GM12878 (cell line): ENCODE data around the gene SNRNP27. TPM values are rescaled to one million over a fixed set of nuclear protein-coding genes. Genes with fewer than 3 reads are reported as not detected.

Experiments
- ATAC-seq: fragments of 200-7000 bp; cut with Tn5 transposase; 3 replicates; pipeline ENCODE4 v1.9.1; 2020; ENCODE audit warnings: mild to moderate bottlenecking, moderate library complexity
- BruUV-seq: library from RNA; stranded (reverse); fragments of 400-500 nt; replicated peaks from 2 replicates; lab custom pipeline; 2021; lab: Mats Ljungman, UMichigan
- CTCF ChIA-PET: fragments of 300-600 bp; sonication (Branson Sonifier 250); formaldehyde crosslinking; extraction: SDS; loops from one replicate; lab custom pipeline; 2021; ENCODE audit warnings: inconsistent platforms; lab: Yijun Ruan, JAX
- POLR2A ChIA-PET: fragments of 350-600 bp; formaldehyde crosslinking; extraction: SDS; loops from one replicate; lab custom pipeline; 2021; ENCODE audit warnings: inconsistent platforms; lab: Charles Lee
- RAD21 ChIA-PET: fragments of 300-600 bp; sonication (Branson Sonifier 250); formaldehyde crosslinking; loops from one replicate; lab custom pipeline; 2023; ENCODE audit warnings: antibody characterized with exemption; ENCODE audit not compliant: unreplicated experiment; lab: Charles Lee
- SMC1A ChIA-PET: fragments of 300-600 bp; sonication (Branson Sonifier 250); formaldehyde crosslinking; loops from one replicate; lab custom pipeline; 2023; ENCODE audit not compliant: unreplicated experiment, uncharacterized antibody; lab: Charles Lee
- DNase-seq: peaks from one replicate; pipeline ENCODE4 v3.0.0-alpha.2; 2011; ENCODE audit warnings: low read depth, low spot score
- FAIRE-seq: peaks from 3 replicates; lab custom pipeline; 2011; peaks lifted over from hg19 to GRCh38; lab: Jason Lieb, UNC
- H2AFZ ChIP-seq: 2 replicates; pipeline ENCODE4 v1.6.0; 2011; ENCODE audit warnings: low read depth, low read length, control low read depth; ENCODE audit not compliant: control insufficient read depth
- H3K27ac ChIP-seq: 2 replicates; pipeline ENCODE4 v1.5.1; 2011; ENCODE audit warnings: control low read depth; ENCODE audit not compliant: control insufficient read depth, insufficient read depth
- H3K27me3 ChIP-seq, 2 experiments: replicated peaks in 1 of 2; 2 replicates each; pipeline versions ENCODE4 v1.6.0 to v1.6.1; 2011; ENCODE audit warnings: low read length in 1 of 2; ENCODE audit not compliant: control insufficient read depth in 2 of 2, insufficient read depth in 2 of 2
- H3K36me3 ChIP-seq, 2 experiments: 2 replicates each; pipeline ENCODE4 v1.5.1; 2011; ENCODE audit warnings: low read length in 1 of 2; ENCODE audit not compliant: control insufficient read depth in 2 of 2, insufficient read depth in 2 of 2
- H3K4me1 ChIP-seq: 2 replicates; pipeline ENCODE4 v1.6.1; 2011; ENCODE audit warnings: mild to moderate bottlenecking, low read length, moderate library complexity, mixed read lengths; ENCODE audit not compliant: control insufficient read depth, insufficient read depth
- H3K4me2 ChIP-seq: 2 replicates; pipeline ENCODE4 v1.6.0; 2011; ENCODE audit warnings: control low read depth; ENCODE audit not compliant: control insufficient read depth, insufficient read depth
- H3K4me3 ChIP-seq: fragments of 200-600 bp; sonication (generic); 2 replicates; pipeline ENCODE4 v1.5.1; 2016
- H3K79me2 ChIP-seq: 2 replicates; pipeline ENCODE4 v1.6.0; 2011; ENCODE audit warnings: low read length; ENCODE audit not compliant: control insufficient read depth, insufficient read depth
- H3K9ac ChIP-seq: 2 replicates; pipeline ENCODE4 v1.8.0; 2011; ENCODE audit warnings: low read length, control low read depth, mixed read lengths; ENCODE audit not compliant: control insufficient read depth, insufficient read depth
- H3K9me3 ChIP-seq: replicated peaks from 3 replicates; pipeline ENCODE4 v1.5.1; 2011; ENCODE audit warnings: mild to moderate bottlenecking, low read length; ENCODE audit not compliant: control insufficient read depth, insufficient read depth
- H4K20me1 ChIP-seq: 2 replicates; pipeline ENCODE4 v1.6.0; 2011; ENCODE audit not compliant: control insufficient read depth, insufficient read depth
- ASH2L ChIP-seq: fragments of 300-600, 200-600 bp; sonication (generic); IDR thresholded peaks from 2 replicates; pipeline ENCODE4 v1.6.1; 2017; ENCODE audit warnings: low read depth, mild to moderate bottlenecking, borderline replicate concordance
- HCFC1 ChIP-seq: fragments of 150-350 bp; IDR thresholded peaks from 2 replicates; pipeline ENCODE4 v1.6.1; 2014; ENCODE audit warnings: low read length
- HDGF ChIP-seq: fragments of 450-650 bp; IDR thresholded peaks from 2 replicates; pipeline ENCODE4 v1.6.1; 2016; ENCODE audit warnings: antibody characterized with exemption
- IRF3 ChIP-seq: fragments of 450-650 bp; IDR thresholded peaks from 2 replicates; pipeline ENCODE4 v1.6.1; 2014; ENCODE audit warnings: mild to moderate bottlenecking
- IRF4 ChIP-seq: IDR thresholded peaks from 2 replicates; pipeline ENCODE4 v1.6.1; 2011; ENCODE audit warnings: low read depth, low read length
- PML ChIP-seq: IDR thresholded peaks from 2 replicates; pipeline ENCODE4 v1.6.1; 2012; ENCODE audit warnings: low read length, inconsistent platforms
- REST ChIP-seq: IDR thresholded peaks from 2 replicates; pipeline ENCODE4 v1.6.1; 2012; ENCODE audit warnings: mild to moderate bottlenecking, low read depth, low read length
- SMAD5 ChIP-seq: IDR thresholded peaks from 2 replicates; pipeline ENCODE4 v1.6.1; 2016; ENCODE audit warnings: antibody characterized with exemption, low read depth
- USF2 ChIP-seq: IDR thresholded peaks from 2 replicates; pipeline ENCODE4 v1.6.1; 2011; ENCODE audit warnings: low read depth, low read length, improper control_type of control experiment, borderline replicate concordance
- ZBTB33 ChIP-seq: fragments of 450-650 bp; IDR thresholded peaks from 2 replicates; pipeline ENCODE4 v1.6.1; 2017; ENCODE audit warnings: mild to moderate bottlenecking
- WGBS: methylation state at CpG from one replicate; pipeline ENCODE4 v1.1.6; 2016; ENCODE audit warnings: low lambda C conversion rate; ENCODE audit not compliant: insufficient replicate concordance, insufficient coverage; ENCODE audit errors: missing lambda C conversion rate; 5-methylcytosine and 5-hydroxymethylcytosine counted together
- in situ Hi-C: fragments of 300-500 bp; cut with MboI; formaldehyde crosslinking; loops from 9 replicates; pipeline ENCODE4 v1.14.3; 2018; ENCODE audit warnings: mixed read lengths
- intact Hi-C: fragments of 100-400 bp; cut with micrococcal nuclease; formaldehyde crosslinking; loops from one replicate; pipeline ENCODE4 v1.14.2; 2022; ENCODE audit not compliant: unreplicated experiment
- polyA plus RNA-seq, 11 experiments: library from polyadenylated mRNA; depleted of rRNA in 4 of 11; unstranded in 6 of 11; stranded (reverse) in 5 of 11; fragments of >200 nt; fragmentation: Nextera tagmentation in 4 of 11; fragmentation: Illumina TruSeq in 1 of 11; extraction: Ambion mirVana in 4 of 11; extraction: Trizol in 1 of 11; gene quantifications; 1 replicate in 1 of 11; 2 replicates in 10 of 11; pipeline versions ENCODE4 v1.2.1 to v1.2.3, GENCODE V29; 2011 to 2016; ENCODE audit warnings: inconsistent platforms in 2 of 11, missing spikeins in 2 of 11, low read depth in 1 of 11
- total RNA-seq, 4 experiments: library from RNA; depleted of rRNA in 3 of 4; stranded (reverse); fragments of >200 nt in 3 of 4; fragmentation: Illumina TruSeq in 1 of 4; extraction: Trizol in 1 of 4; gene quantifications; 2 replicates each; pipeline versions ENCODE4 v1.2.1 to v1.2.3, GENCODE V29; 2013 to 2021
- TF ChIP-seq, protein P1 (sequence below): fragments of 450-650 bp; IDR thresholded peaks from 2 replicates; pipeline ENCODE4 v1.6.1; 2017; ENCODE audit warnings: borderline replicate concordance

The SNRNP27 gene
- total and polyA plus RNA-seq, 10 of the 15 experiments (the other 5 are each of a cell fraction or from before 2014, with no cell fraction given), result 30.6 to 89.5 (median 49.2) TPM

DNA sequence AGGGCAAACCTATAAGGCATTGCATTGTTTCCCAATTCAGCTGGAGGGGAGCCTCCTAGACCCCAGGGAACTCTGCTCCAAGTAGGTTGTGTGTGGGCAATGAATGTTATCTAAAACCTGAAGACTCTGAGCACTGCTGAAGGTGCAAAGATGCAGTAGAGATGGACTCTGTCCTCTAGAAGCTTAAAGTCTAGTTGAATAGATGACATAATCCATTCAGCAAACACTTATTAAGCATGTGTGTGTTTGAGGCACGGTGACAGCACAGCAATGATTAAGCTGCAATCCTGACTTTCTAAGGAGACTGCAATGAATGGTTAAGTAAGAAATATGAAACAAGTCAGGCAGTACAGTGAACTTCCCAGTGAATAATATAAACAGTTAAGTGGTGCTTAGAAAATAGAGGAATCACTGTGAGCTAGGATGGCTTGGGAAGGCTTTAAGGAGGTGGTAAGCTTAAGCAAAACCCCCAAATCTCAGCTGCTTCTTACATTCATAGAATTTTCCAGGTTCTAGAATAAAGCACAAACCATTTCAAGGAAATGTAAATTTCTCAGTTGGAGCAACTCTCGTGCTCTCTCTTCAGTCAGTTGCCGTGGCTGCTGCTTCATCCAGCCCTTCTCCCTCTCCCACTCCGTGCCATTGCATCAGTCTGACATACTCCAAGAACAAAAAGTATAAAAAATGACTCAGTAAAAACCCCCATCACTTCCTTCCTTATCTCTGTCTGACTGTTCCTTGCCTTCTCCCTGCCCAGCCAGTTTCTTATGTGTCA lies 40.3 kb downstream of the SNRNP27 start (continued):
- no peak for TF ChIP-seq USF2
- TF ChIP-seq, protein P1, sequence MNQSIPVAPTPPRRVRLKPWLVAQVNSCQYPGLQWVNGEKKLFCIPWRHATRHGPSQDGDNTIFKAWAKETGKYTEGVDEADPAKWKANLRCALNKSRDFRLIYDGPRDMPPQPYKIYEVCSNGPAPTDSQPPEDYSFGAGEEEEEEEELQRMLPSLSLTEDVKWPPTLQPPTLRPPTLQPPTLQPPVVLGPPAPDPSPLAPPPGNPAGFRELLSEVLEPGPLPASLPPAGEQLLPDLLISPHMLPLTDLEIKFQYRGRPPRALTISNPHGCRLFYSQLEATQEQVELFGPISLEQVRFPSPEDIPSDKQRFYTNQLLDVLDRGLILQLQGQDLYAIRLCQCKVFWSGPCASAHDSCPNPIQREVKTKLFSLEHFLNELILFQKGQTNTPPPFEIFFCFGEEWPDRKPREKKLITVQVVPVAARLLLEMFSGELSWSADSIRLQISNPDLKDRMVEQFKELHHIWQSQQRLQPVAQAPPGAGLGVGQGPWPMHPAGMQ, result no peak

GRCh38 chr2:69934614-69934908 lies 40.8 kb downstream of the SNRNP27 start:
- H3K4me3 ChIP-seq, result no peak overlapping the region
- BruUV-seq, result no TSS peak
- no peak overlapping the region for H3K4me2 ChIP-seq
- H3K4me1 ChIP-seq, result peaks cover 17% of the 10 kb centered on the region
- no peaks in the 10 kb centered on the region for H3K9me3 ChIP-seq
- POLR2A ChIA-PET, result interaction anchor here (0.6 to 0.9 kb wide), 4 partner anchors 11 to 237 kb away, joined by 3 to 5 read pairs (median 4); no protein-coding TSS in a partner anchor
- SMC1A ChIA-PET, result interaction anchor here (0.6 to 2.3 kb wide), 5 partner anchors 14 to 296 kb away, joined by 3 to 14 read pairs (median 4); no protein-coding TSS in a partner anchor
- no peak for FAIRE-seq
- H3K27me3 ChIP-seq, result no peaks in the 10 kb centered on the region
- CTCF ChIA-PET, result interaction anchor here (0.9 to 1.2 kb wide), 3 partner anchors 11 to 137 kb away, joined by 3 read pairs; no protein-coding TSS in a partner anchor
- RAD21 ChIA-PET, result interaction anchor here (1.6 kb wide), 1 partner anchor 20 kb away, joined by 6 read pairs; the partner anchor contains the start of gene MXD1
- WGBS, result 0% methylated on average over 1 of the region's 1 CpG
- DNase-seq, result no peak
- peaks cover 0 to 18% of the 10 kb centered on the region in 2 experiments; a peak in 3 of 4 replicates for H3K36me3 ChIP-seq
- H3K9ac ChIP-seq, result no peak overlapping the region
- H3K27ac ChIP-seq, result no peak overlapping the region
- H4K20me1 ChIP-seq, result no peaks in the 10 kb centered on the region
- in situ Hi-C loops (no loop called here), intact Hi-C loops (no loop called here)
- ATAC-seq, result no peak
- H2AFZ ChIP-seq, result no peak overlapping the region
- H3K79me2 ChIP-seq, result no peaks in the 10 kb centered on the region
- TF ChIP-seq SMAD5 (no peak), ASH2L (no peak), PML (no peak), IRF4 (no peak), HDGF (no peak), HCFC1 (no peak), IRF3 (no peak), REST (no peak), ZBTB33 (no peak)
